ENCODE data around the gene SLCO1B1. TPM values are rescaled to one million over a fixed set of nuclear protein-coding genes. Genes with fewer than 3 reads are reported as not detected.

The SLCO1B1 gene
- total RNA-seq, 1 experiment from 2014 or later: not detected

DNA sequence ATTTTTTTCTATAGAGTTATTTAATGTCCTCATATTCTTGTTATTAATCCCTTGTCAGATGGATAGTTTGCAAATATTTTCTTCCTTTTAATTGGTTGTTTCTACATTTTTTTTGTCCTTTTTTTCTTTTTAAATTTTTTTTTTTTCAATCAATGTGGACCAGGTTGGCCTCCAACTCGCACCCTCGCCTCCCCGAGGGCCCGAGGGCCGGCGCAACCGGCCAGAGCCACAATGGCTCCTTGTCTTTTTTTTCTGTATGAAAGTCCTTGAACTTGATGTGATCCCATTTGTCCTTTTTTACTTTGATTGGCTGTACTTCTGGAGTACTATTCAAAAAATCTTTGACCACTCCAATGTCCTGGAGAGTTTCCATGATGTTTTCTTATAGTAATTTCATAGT, 17.7 kb upstream of the SLCO1B1 start:
- no peaks in the 10 kb centered on the region for H3K27me3 ChIP-seq (ENCODE audit: low read length)
- intact Hi-C loops (cut with micrococcal nuclease): no loop called here
- no peaks in the 10 kb centered on the region for H4K20me1 ChIP-seq (ENCODE audit: low read length)
- no peaks in the 10 kb centered on the region for H3F3A ChIP-seq (ENCODE audit: low read length, unreplicated experiment)
- no peak overlapping the region for H3K27ac ChIP-seq (ENCODE audit: low read length)
- H3K36me3 ChIP-seq (ENCODE audit: low read depth, low read length): no peaks in the 10 kb centered on the region
- ATAC-seq: no peak
- no peak overlapping the region for H3K9ac ChIP-seq (ENCODE audit: low read length)
- no peaks in the 10 kb centered on the region for H3K4me1 ChIP-seq (ENCODE audit: insufficient read depth, low read length)
- no peak for DNase-seq
- ChIA-PET POLR2A (ENCODE audit: unreplicated experiment) (no interaction called here), CTCF (no interaction called here)
- no peak for TF ChIP-seq EZH2phosphoT487 (IDR thresholded peaks at IDR 0.05; ENCODE audit: borderline replicate concordance, low read length)
- no TSS peak for BruUV-seq (replicated peaks)
- H3K4me2 ChIP-seq (ENCODE audit: low read length): no peak overlapping the region
- no peaks in the 10 kb centered on the region for H3K79me2 ChIP-seq (ENCODE audit: low read length)
- no peak overlapping the region for H2AFZ ChIP-seq (ENCODE audit: low read length)
- no peak overlapping the region for H3K4me3 ChIP-seq (ENCODE audit: low read length)
- H3K9me3 ChIP-seq (ENCODE audit: low read length): no peaks in the 10 kb centered on the region
- no peaks in the 10 kb centered on the region for H3K9me2 ChIP-seq (replicated peaks; ENCODE audit: low read length)

DNA sequence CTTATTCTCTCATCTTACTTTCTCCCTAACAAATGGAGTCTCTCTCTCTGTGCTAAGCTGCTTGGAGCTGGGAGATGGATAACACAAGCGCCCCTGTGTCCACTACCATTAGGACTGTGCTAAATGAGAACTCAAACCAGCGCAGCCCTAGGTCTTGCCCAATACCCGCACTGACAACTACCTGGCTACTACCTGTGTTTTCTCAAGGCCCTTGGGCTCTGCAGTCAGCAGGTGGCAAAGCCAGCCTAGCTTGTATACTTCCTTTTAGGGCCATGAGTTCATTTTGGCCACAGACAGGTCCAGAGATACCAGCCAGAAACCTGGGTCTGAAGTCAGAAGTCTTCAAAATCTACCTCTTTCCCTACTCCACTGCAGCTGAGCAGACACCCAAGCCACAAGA, 13.0 kb upstream of the SLCO1B1 start:
- intact Hi-C loops (cut with micrococcal nuclease): no loop called here
- no peaks in the 10 kb centered on the region for H3K9me2 ChIP-seq (replicated peaks; ENCODE audit: low read length)
- BruUV-seq (replicated peaks): no TSS peak
- TF ChIP-seq EZH2 (IDR thresholded peaks at IDR 0.05; ENCODE audit: low read length, unreplicated experiment) (no peak), EZH2phosphoT487 (IDR thresholded peaks at IDR 0.05; ENCODE audit: borderline replicate concordance, low read length) (no peak)
- TF ChIP-seq, protein P1, sequence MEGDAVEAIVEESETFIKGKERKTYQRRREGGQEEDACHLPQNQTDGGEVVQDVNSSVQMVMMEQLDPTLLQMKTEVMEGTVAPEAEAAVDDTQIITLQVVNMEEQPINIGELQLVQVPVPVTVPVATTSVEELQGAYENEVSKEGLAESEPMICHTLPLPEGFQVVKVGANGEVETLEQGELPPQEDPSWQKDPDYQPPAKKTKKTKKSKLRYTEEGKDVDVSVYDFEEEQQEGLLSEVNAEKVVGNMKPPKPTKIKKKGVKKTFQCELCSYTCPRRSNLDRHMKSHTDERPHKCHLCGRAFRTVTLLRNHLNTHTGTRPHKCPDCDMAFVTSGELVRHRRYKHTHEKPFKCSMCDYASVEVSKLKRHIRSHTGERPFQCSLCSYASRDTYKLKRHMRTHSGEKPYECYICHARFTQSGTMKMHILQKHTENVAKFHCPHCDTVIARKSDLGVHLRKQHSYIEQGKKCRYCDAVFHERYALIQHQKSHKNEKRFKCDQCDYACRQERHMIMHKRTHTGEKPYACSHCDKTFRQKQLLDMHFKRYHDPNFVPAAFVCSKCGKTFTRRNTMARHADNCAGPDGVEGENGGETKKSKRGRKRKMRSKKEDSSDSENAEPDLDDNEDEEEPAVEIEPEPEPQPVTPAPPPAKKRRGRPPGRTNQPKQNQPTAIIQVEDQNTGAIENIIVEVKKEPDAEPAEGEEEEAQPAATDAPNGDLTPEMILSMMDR (conservative IDR thresholded peaks at IDR 0.05; ENCODE audit: low read depth, low read length): no peak
- no peaks in the 10 kb centered on the region for H4K20me1 ChIP-seq (ENCODE audit: low read length)
- DNase-seq (no peak), ATAC-seq (no peak)
- H2AFZ ChIP-seq (ENCODE audit: low read length): no peak overlapping the region
- no peak overlapping the region for H3K27ac ChIP-seq (ENCODE audit: low read length)
- H3K9me3 ChIP-seq (ENCODE audit: low read length): no peaks in the 10 kb centered on the region
- no peak overlapping the region for H3K4me2 ChIP-seq (ENCODE audit: low read length)
- no peaks in the 10 kb centered on the region for H3K36me3 ChIP-seq (ENCODE audit: low read depth, low read length)
- H3K27me3 ChIP-seq (ENCODE audit: low read length): no peaks in the 10 kb centered on the region
- H3K9ac ChIP-seq (ENCODE audit: low read length): no peak overlapping the region
- no peaks in the 10 kb centered on the region for H3K79me2 ChIP-seq (ENCODE audit: low read length)
- H3K4me1 ChIP-seq (ENCODE audit: insufficient read depth, low read length): no peaks in the 10 kb centered on the region
- ChIA-PET CTCF (no interaction called here), POLR2A (ENCODE audit: unreplicated experiment) (no interaction called here)
- H3F3A ChIP-seq (ENCODE audit: low read length, unreplicated experiment): no peaks in the 10 kb centered on the region
- H3K4me3 ChIP-seq (ENCODE audit: low read length): no peak overlapping the region

DNA sequence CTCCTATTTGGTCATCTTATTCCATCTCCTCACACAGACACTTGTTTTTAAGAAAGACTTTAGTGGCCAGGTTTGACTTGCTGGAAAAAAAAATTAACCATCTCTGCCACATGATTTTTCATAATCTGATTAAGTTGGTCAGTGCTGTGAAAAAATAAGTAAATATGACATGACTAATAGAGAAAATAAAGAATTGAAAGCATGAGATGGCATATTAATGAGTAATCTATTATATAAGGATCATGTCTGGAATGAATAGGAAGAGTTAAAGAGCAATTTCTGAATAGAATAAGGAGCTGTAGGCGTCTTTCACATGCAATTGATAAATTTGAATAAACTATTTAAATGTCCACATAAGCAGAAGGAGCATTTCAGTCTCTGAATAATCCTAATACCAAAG, 12.2 kb upstream of the SLCO1B1 start:
- H3K4me2 ChIP-seq (ENCODE audit: low read length): no peak overlapping the region
- H4K20me1 ChIP-seq (ENCODE audit: low read length): no peaks in the 10 kb centered on the region
- no peaks in the 10 kb centered on the region for H3K9me2 ChIP-seq (replicated peaks; ENCODE audit: low read length)
- no peaks in the 10 kb centered on the region for H3F3A ChIP-seq (ENCODE audit: low read length, unreplicated experiment)
- DNase-seq (no peak), ATAC-seq (peak; percentile 64)
- TF ChIP-seq EZH2 (IDR thresholded peaks at IDR 0.05; ENCODE audit: low read length, unreplicated experiment): no peak
- TF ChIP-seq, protein P1 (conservative IDR thresholded peaks at IDR 0.05; ENCODE audit: low read depth, low read length): no peak
- no peaks in the 10 kb centered on the region for H3K27me3 ChIP-seq (ENCODE audit: low read length)
- H3K9ac ChIP-seq (ENCODE audit: low read length): no peak overlapping the region
- ChIA-PET CTCF (no interaction called here), POLR2A (ENCODE audit: unreplicated experiment) (no interaction called here)
- no peak overlapping the region for H3K4me3 ChIP-seq (ENCODE audit: low read length)
- no peaks in the 10 kb centered on the region for H3K36me3 ChIP-seq (ENCODE audit: low read depth, low read length)
- H3K27ac ChIP-seq (ENCODE audit: low read length): no peak overlapping the region
- no peaks in the 10 kb centered on the region for H3K9me3 ChIP-seq (ENCODE audit: low read length)
- intact Hi-C loops (cut with micrococcal nuclease): no loop called here
- no peak overlapping the region for H2AFZ ChIP-seq (ENCODE audit: low read length)
- H3K4me1 ChIP-seq (ENCODE audit: insufficient read depth, low read length): no peaks in the 10 kb centered on the region
- no TSS peak for BruUV-seq (replicated peaks)
- no peaks in the 10 kb centered on the region for H3K79me2 ChIP-seq (ENCODE audit: low read length)

Data from PC-3 (cell line).